HG03442 (cell line): ENCODE data around the gene SLC9A7.
A peak's percentile ranks its signal among the peaks of the same experiment; 100 is the strongest.

Source experiments
- ATAC-seq: cut with Tn5 transposase; IDR thresholded peaks from one replicate; pipeline ENCODE4 v1.9.1; 2021; ENCODE audit warnings: mild to moderate bottlenecking, moderate library complexity; ENCODE audit not compliant: unreplicated experiment

SLC9A7 gene

DNA sequence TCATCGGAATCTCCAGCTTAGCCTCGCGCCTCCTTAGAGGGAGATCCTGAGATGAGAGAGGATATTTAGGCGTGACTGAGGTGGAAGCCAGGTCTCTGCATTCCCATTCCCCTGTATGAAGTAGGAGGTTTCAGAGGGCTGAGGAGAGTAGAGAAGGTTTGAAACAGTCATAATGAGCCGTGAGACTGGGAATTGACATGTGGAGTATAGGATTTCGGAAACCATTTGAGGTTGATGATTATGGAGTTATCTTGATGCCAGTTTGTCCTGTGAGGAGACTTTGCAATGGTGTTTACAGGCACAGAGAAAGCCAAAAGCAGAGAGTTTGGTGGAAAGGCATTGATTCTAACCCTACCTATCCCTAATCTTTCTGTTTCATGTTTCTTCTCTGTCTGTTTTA is 183.3 kb downstream of the SLC9A7 start:
- no peak for ATAC-seq

- peak; percentile 12 for ATAC-seq
These were observed 184.0 kb downstream of the SLC9A7 start for GRCh38 chrX:46574774-46575381.

DNA sequence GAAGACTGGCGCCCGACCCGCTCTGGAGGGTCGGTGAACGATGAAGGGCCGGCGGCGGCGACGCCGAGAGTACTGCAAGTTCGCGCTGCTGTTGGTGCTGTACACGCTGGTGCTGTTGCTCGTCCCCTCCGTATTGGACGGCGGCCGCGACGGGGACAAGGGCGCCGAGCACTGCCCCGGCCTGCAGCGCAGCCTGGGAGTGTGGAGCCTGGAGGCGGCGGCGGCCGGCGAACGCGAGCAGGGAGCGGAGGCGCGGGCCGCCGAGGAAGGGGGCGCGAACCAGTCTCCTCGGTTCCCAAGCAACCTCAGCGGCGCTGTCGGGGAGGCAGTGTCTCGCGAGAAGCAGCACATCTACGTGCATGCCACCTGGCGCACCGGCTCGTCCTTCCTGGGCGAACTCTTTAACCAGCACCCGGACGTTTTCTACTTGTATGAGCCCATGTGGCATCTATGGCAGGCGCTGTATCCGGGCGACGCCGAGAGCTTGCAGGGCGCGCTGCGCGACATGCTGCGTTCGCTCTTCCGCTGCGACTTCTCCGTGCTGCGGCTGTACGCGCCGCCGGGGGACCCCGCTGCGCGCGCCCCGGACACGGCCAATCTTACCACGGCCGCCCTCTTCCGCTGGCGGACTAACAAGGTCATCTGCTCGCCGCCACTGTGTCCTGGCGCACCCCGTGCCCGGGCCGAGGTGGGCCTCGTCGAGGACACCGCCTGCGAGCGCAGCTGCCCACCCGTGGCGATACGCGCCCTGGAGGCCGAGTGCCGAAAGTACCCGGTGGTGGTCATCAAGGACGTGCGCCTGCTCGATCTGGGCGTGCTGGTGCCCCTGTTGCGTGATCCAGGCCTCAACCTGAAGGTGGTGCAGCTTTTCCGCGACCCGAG is 184.8 kb downstream of the SLC9A7 start:
- peak; percentile 27 for ATAC-seq

DNA sequence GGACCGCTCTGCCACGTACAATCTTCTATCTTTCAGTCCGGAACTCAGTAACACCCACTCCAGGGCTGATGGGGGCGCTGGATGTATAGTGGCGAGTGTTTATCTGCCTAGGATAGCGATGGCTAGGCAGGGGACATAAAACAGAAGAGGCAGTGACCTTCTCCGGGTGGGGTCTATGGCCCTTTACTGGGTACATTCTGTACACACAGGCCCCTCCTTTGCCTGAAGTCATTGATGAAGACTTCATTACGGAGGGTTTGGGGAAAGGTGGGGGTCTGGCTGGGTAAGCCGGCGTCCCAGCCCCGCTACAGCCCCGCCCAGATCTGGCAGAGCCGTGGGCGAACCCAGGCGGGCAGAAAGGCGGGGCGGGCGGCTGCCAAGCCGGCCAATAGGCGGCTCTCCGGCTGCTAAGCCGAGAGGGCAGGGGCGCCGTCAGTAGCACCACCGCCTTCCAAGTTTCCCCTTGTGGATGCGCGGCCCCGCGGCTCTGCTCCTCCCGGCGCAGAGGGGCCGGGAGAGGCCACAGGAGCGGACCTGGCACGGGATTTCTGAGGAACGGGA is 185.5 kb downstream of the SLC9A7 start, which contains the start of gene CHST7:
Gene CHST7 (plus strand): TSS at position 435 of the 561 bp plus-strand sequence. CDS start 167 bp downstream, outside the sequence.
- ATAC-seq, result peak; percentile 46

GRCh38 chrX:46572340-46572936 is 186.5 kb downstream of the SLC9A7 start:
- ATAC-seq, result peak; percentile 29

- ATAC-seq, result no peak
These were observed 187.2 kb downstream of the SLC9A7 start for GRCh38 chrX:46571423-46572339.

DNA sequence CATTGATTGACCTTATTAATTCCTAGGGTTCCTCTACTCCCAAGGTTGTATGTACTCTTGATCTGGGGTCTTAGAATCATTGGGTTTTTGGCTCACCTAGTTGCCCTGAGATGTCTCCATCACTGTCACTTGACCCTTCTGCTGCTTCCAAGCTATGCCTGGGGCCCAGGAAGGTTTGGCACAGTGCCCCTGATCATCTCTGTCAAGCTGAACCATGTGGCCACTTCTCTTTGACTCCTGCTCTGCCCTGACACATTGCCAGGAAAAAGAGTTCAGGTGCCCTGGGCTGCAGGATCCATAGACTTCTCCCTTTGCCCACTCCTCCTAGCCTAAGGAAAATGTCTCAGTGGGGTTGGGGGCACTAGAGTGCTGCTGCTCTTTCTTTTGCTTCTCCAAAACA is 189.3 kb downstream of the SLC9A7 start:
- ATAC-seq, result no peak

DNA sequence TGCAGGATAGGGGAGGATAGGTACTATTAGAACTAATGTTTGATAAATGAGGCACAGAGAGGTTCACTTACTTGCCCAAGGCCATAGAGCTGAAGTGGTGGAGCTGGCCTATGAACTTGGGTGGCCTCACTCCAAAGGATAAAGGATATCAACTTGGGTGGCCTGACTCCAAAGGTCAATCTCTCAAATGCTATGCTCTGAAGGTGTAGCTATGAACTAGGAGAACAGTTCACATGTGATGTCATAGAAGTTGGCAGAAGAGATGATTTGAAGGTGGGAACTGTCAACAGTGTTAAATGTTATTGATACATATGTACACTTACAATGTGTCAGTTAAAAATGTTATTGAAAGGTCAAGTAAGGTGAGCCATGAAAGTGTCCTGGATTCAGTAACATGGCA is 191.5 kb downstream of the SLC9A7 start:
- no peak for ATAC-seq

DNA sequence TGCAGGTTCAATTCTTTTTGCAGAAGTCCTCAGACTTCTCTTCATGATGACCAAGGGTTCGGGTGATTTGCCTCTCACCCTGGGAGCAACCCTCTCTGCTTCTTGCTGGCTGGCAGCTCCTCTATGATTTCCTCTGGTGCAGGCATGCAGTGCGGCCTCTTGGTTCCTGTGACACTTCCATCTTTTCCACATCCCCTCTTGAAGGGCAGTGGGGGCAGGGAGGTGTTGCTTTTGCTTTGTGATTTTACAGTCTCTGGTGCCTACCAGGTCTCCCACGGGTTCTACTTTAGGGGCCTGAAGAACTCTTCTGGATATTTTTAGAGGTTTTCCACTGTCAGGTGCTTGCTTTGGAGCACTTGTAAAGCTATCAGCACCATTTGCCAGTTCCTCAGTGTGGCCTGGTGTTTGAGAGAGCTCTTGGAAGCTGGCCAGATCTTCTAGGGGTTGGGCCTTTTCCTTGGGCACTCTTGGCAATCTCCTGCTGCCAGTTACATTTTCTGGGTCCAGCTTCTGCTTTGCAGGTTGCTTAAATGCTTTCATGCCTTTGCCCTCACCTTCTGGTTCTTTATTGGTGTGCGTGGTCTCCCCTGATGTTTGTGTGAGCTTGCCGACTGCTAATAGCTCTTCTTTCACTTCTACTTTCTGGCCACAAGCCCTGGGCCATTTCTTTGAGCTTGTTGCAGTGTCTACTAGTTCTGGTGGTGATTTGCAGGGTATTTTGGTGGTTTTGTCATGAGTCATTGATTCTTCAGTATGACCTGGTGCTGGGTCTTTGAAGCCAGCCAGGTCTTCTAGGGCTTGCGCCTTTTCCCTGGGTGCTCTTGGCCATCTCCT is 196.9 kb downstream of the SLC9A7 start:
- peak; percentile 95 for ATAC-seq

GRCh38 chrX:46559062-46559461 is 199.9 kb downstream of the SLC9A7 start:
- ATAC-seq, result no peak

- no peak for ATAC-seq
These were observed 204.0 kb downstream of the SLC9A7 start for GRCh38 chrX:46554942-46555341.

GRCh38 chrX:46553935-46554334 is 205.0 kb downstream of the SLC9A7 start:
- ATAC-seq, result no peak

- ATAC-seq, result no peak
These were observed 207.3 kb downstream of the SLC9A7 start for GRCh38 chrX:46551494-46552128.

DNA sequence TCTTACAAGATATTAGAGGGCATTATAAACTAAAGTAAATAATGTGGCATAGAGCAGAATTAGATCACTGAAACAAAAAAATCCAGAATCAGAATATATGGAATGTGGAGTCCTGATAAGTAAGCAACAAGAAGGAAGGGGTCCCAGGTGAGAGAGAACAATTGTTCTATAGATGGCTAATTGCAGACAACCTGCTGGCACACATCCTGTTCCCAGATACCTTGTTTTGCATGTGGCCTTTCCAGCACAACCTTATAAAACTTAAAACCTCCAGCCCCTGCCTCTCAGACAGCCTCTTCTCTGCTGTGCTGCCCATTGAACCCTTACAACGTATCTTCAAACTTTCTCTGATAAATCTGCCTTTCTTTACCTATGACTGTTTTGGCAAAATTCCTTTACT is 209.0 kb downstream of the SLC9A7 start:
- ATAC-seq, result no peak
